HepG2 (cell line): ENCODE data around the gene VARS2. TPM values are rescaled to one million over a fixed set of nuclear protein-coding genes. Genes with fewer than 3 reads are reported as not detected.

Source experiments
- ATAC-seq: fragments of 200-7000 bp; cut with Tn5 transposase; 3 replicates; pipeline ENCODE4 v1.9.1; 2020; ENCODE audit warnings: mild to moderate bottlenecking, moderate library complexity
- BruUV-seq: library from RNA; stranded (reverse); fragments of 400-500 nt; replicated peaks from 2 replicates; lab custom pipeline; 2021; lab: Mats Ljungman, UMichigan
- CTCF ChIA-PET: fragments of 300-600 bp; formaldehyde crosslinking; extraction: SDS; loops from one replicate; lab custom pipeline; 2021; ENCODE audit warnings: low total read pairs, inconsistent platforms, low intra/inter-chr PET ratio; lab: Yijun Ruan, JAX
- POLR2A ChIA-PET: fragments of 350-600 bp; sonication (Branson Sonifier 250); formaldehyde crosslinking; loops from one replicate; lab custom pipeline; 2020; ENCODE audit warnings: antibody characterized with exemption, inconsistent platforms; lab: Yijun Ruan, JAX
- DNase-seq: peaks from one replicate; pipeline ENCODE4 v3.0.0-alpha.2; 2015; ENCODE audit warnings: low spot score
- FAIRE-seq: peaks from 3 replicates; lab custom pipeline; 2011; peaks lifted over from hg19 to GRCh38; lab: Jason Lieb, UNC
- H2AFZ ChIP-seq: one replicate; pipeline ENCODE4 v1.6.1; 2011; ENCODE audit warnings: low read length, inconsistent platforms
- H3K27ac ChIP-seq: fragments of 300-600 bp; 3 replicates; pipeline ENCODE4 v1.8.0; 2011; ENCODE audit warnings: mixed run types, mild to moderate bottlenecking, mixed read lengths, low read length, inconsistent platforms; ENCODE audit not compliant: insufficient read depth; ENCODE audit errors: extremely low read length
- H3K27me3 ChIP-seq, 2 experiments: fragments of 200-600 bp in 1 of 2; 2 replicates in 1 of 2; 3 replicates in 1 of 2; pipeline versions ENCODE4 v1.6.0 to v1.8.0; 2011; ENCODE audit warnings: low read length in 2 of 2, mild to moderate bottlenecking in 2 of 2, moderate library complexity in 2 of 2, inconsistent platforms in 1 of 2; ENCODE audit not compliant: insufficient read depth in 2 of 2, control insufficient read depth in 1 of 2
- H3K36me3 ChIP-seq, 2 experiments: fragments of 200-600 bp in 1 of 2; replicated peaks in 1 of 2; 2 replicates in 1 of 2; 3 replicates in 1 of 2; pipeline versions ENCODE4 v1.5.1 to v1.8.0; 2011; ENCODE audit warnings: low read length in 2 of 2, inconsistent platforms in 1 of 2; ENCODE audit not compliant: insufficient read depth in 2 of 2, control insufficient read depth in 1 of 2
- H3K4me1 ChIP-seq: 2 replicates; pipeline ENCODE4 v1.5.1; 2012; ENCODE audit warnings: low read length, inconsistent platforms; ENCODE audit not compliant: insufficient read depth
- H3K4me2 ChIP-seq: 2 replicates; pipeline ENCODE4 v1.6.0; 2011; ENCODE audit warnings: low read depth, low read length, inconsistent platforms
- H3K4me3 ChIP-seq, 3 experiments: fragments of 200-600 bp in 1 of 3; sonication (generic), shearing (Covaris generic) in 1 of 3; replicated peaks in 1 of 3; 2 replicates each; pipeline ENCODE4 v1.5.1; 2011 to 2016; ENCODE audit warnings: low read length in 3 of 3, inconsistent platforms in 2 of 3, low read depth in 2 of 3, mild to moderate bottlenecking in 2 of 3, control low read depth in 1 of 3, mixed read lengths in 1 of 3; ENCODE audit not compliant: insufficient read depth in 1 of 3
- H3K79me2 ChIP-seq: one replicate; pipeline ENCODE4 v1.6.1; 2011; ENCODE audit warnings: low read length, inconsistent platforms; ENCODE audit not compliant: insufficient read depth
- H3K9ac ChIP-seq: 2 replicates; pipeline ENCODE4 v1.6.0; 2011; ENCODE audit warnings: mild to moderate bottlenecking, low read depth, low read length, inconsistent platforms; ENCODE audit not compliant: insufficient read depth
- H3K9me3 ChIP-seq: 2 replicates; pipeline ENCODE4 v1.5.1; 2012; ENCODE audit warnings: mild to moderate bottlenecking, low read length
- H4K20me1 ChIP-seq: 2 replicates; pipeline ENCODE4 v1.6.0; 2011; ENCODE audit warnings: inconsistent platforms, mild to moderate bottlenecking, low read length, moderate library complexity; ENCODE audit not compliant: insufficient read depth
- ATF7-NPFF ChIP-seq: sonication (generic); formaldehyde crosslinking; IDR thresholded peaks from 2 replicates; pipeline ENCODE4 v1.8.1; 2023; ENCODE audit warnings: mild to moderate bottlenecking, low read depth, missing genetic modification reagents, moderate library complexity
- FOXK2 ChIP-seq: fragments of 450-650 bp; IDR thresholded peaks from 2 replicates; pipeline ENCODE4 v1.6.1; 2016
- HMGXB3 ChIP-seq: sonication (generic); formaldehyde crosslinking; IDR thresholded peaks from 2 replicates; pipeline ENCODE4 v1.4.0; 2020; ENCODE audit warnings: missing genetic modification reagents, borderline replicate concordance
- MED1 ChIP-seq: sonication (generic); formaldehyde crosslinking; IDR thresholded peaks from 2 replicates; pipeline ENCODE4 v1.4.0; 2020; ENCODE audit warnings: missing genetic modification reagents
- MXD4 ChIP-seq: IDR thresholded peaks from 2 replicates; pipeline ENCODE4 v1.6.1; 2016; ENCODE audit warnings: mild to moderate bottlenecking, missing biosample characterization, missing genetic modification reagents
- PATZ1 ChIP-seq: sonication (generic); formaldehyde crosslinking; IDR thresholded peaks from 2 replicates; pipeline ENCODE4 v1.4.0; 2020; ENCODE audit warnings: missing genetic modification reagents
- RNF219 ChIP-seq: sonication (generic); formaldehyde crosslinking; IDR thresholded peaks from 2 replicates; pipeline ENCODE4 v1.5.0; 2020; ENCODE audit warnings: mild to moderate bottlenecking, missing genetic modification reagents
- SIX4 ChIP-seq: sonication (generic); formaldehyde crosslinking; IDR thresholded peaks from 2 replicates; pipeline ENCODE4 v1.4.0; 2020; ENCODE audit warnings: missing genetic modification reagents
- THRA ChIP-seq: sonication (generic); formaldehyde crosslinking; IDR thresholded peaks from 2 replicates; pipeline ENCODE4 v1.4.0; 2020; ENCODE audit warnings: missing genetic modification reagents, borderline replicate concordance
- TOE1 ChIP-seq: sonication (generic); formaldehyde crosslinking; IDR thresholded peaks from 2 replicates; pipeline ENCODE4 v1.4.0; 2020; ENCODE audit warnings: mild to moderate bottlenecking, missing genetic modification reagents
- ZFYVE20 ChIP-seq: sonication (generic); formaldehyde crosslinking; IDR thresholded peaks from 2 replicates; pipeline ENCODE4 v1.8.0; 2023; ENCODE audit warnings: low read depth, mild to moderate bottlenecking, moderate library complexity, missing genetic modification reagents, borderline replicate concordance
- ZNF577 ChIP-seq: sonication (generic); formaldehyde crosslinking; IDR thresholded peaks from 2 replicates; pipeline ENCODE4 v1.4.0; 2020; ENCODE audit warnings: mild to moderate bottlenecking, low read depth, missing genetic modification reagents, borderline replicate concordance
- WGBS: methylation state at CpG from one replicate; pipeline ENCODE4 v1.1.6; 2017; ENCODE audit warnings: low lambda C conversion rate; 5-methylcytosine and 5-hydroxymethylcytosine counted together
- in situ Hi-C: cut with HindIII; loops from 2 replicates; pipeline ENCODE4 v1.10.0; 2017; ENCODE audit warnings: low pct_unique_long_range_greater_than_20kb; ENCODE audit not compliant: extremely low pct_ligation_motif_present
- intact Hi-C: fragments of 100-400 bp; cut with micrococcal nuclease; formaldehyde crosslinking; loops from one replicate; pipeline ENCODE4 v1.10.0; 2022; ENCODE audit not compliant: unreplicated experiment
- polyA plus RNA-seq, 8 experiments: library from polyadenylated mRNA; depleted of rRNA in 3 of 8; stranded (reverse) in 7 of 8; unstranded in 1 of 8; fragments of >200 nt; fragmentation: Illumina TruSeq in 4 of 8; extraction: Trizol in 4 of 8; gene quantifications; 2 replicates each; pipeline versions ENCODE4 v1.2.1 to v1.2.3, GENCODE V29; 2011 to 2016; ENCODE audit warnings: low read depth in 4 of 8, missing spikeins in 1 of 8, mixed read lengths in 1 of 8; ENCODE audit not compliant: insufficient read depth in 1 of 8
- total RNA-seq, 5 experiments: library from RNA; depleted of rRNA; stranded (reverse); fragments of >200 nt; fragmentation: Illumina TruSeq; extraction: Trizol; gene quantifications; 2 replicates each; pipeline ENCODE4 v1.2.3, GENCODE V29; 2016; ENCODE audit warnings: low read depth in 1 of 5

The VARS2 gene
- total and polyA plus RNA-seq, 2 of the 13 experiments (the other 11 are each of a cell fraction or from before 2014, with no cell fraction given) = 61.8 to 71.8 TPM

GRCh38 chr6:30882204-30882758 lies 31.8 kb upstream of the VARS2 start:
- Histone ChIP-seq H3K79me2 (peaks cover 17% of the 10 kb centered on the region), H3K4me1 (peaks cover 69% of the 10 kb centered on the region), H3K27me3 (peaks cover 6 to 34% of the 10 kb centered on the region in 2 experiments), H4K20me1 (peaks cover 4% of the 10 kb centered on the region; the same call in 1 of the 2 replicates), H2AFZ (no peak overlapping the region), H3K9ac (peak overlapping the region; percentile 2; the same call in 1 of the 2 replicates), H3K36me3 (no peaks in the 10 kb centered on the region), H3K27ac (no peak overlapping the region), H3K4me2 (peak overlapping the region; percentile 90), H3K9me3 (no peaks in the 10 kb centered on the region), H3K4me3 (peak overlapping the region; percentile 80 to 91 (median 82); a peak in 4 of 6 replicates)
- intact Hi-C loops (no loop called here), in situ Hi-C loops (no loop called here)
- FAIRE-seq = no peak
- ChIA-PET CTCF (interaction anchor here (1.1 kb wide), 1 partner anchor 53 kb away, joined by 3 read pairs; no protein-coding TSS in a partner anchor), POLR2A (interaction anchor here (0.8 to 5.9 kb wide), 18 partner anchors 17 to 264 kb away, joined by 3 to 45 read pairs (median 4); partner anchors contain the start of genes FLOT1, GTF2H4, IER3 and MDC1)
- 2% methylated on average over 7 of the region's 8 CpGs for WGBS
- no peak for DNase-seq
- no TSS peak for BruUV-seq
- no peak for ATAC-seq
- TF ChIP-seq HMGXB3 (CRISPR knock-in tag) (no peak), ZNF577 (CRISPR knock-in tag) (no peak), ZFYVE20 (no peak), RNF219 (CRISPR knock-in tag) (no peak), FOXK2 (no peak), MED1 (CRISPR knock-in tag) (no peak), PATZ1 (CRISPR knock-in tag) (no peak), SIX4 (peak; percentile 22; the same call in 1 of the 2 replicates), ATF7-NPFF (CRISPR knock-in tag) (no peak), TOE1 (CRISPR knock-in tag) (no peak), MXD4 (no peak), THRA (CRISPR knock-in tag) (no peak)
